Spleen (tissue), 11 donors: ENCODE results near the gene LCA5. TPM values are rescaled to one million over a fixed set of nuclear protein-coding genes. Genes with fewer than 3 reads are reported as not detected.
"Not testable (repeated sequence)": the region's sequence is repeated elsewhere in the genome, so short reads cannot be mapped to it uniquely, and the experiment has no call there.

ENCODE experiments used
- DNase-seq: peaks from one replicate; pipeline ENCODE4 v3.0.0-alpha.2; 2020
- H3K27ac ChIP-seq, 8 donors: fragments of 200-600 bp; sonication (generic) in 7 of 8; 1 replicate in 4 of 8; 2 replicates in 4 of 8; pipeline versions ENCODE4 v1.5.0 to v1.8.0; 2016 to 2021; ENCODE audit warnings: inconsistent platforms in 4 of 8, mild to moderate bottlenecking in 4 of 8, moderate library complexity in 1 of 8
- H3K27me3 ChIP-seq, 7 donors: fragments of 200-600 bp; sonication (generic) in 6 of 7; replicated peaks in 1 of 7; 1 replicate in 4 of 7; 2 replicates in 3 of 7; pipeline versions ENCODE4 v1.5.0 to v1.8.0; 2016 to 2021; ENCODE audit warnings: inconsistent platforms in 3 of 7, mild to moderate bottlenecking in 1 of 7
- H3K36me3 ChIP-seq, 6 donors: fragments of 200-600 bp; sonication (generic) in 5 of 6; 1 replicate in 4 of 6; 2 replicates in 2 of 6; pipeline versions ENCODE4 v1.5.0 to v1.8.0; 2016 to 2021; ENCODE audit warnings: inconsistent platforms in 2 of 6
- H3K4me1 ChIP-seq, 6 donors: fragments of 200-600 bp; sonication (generic) in 5 of 6; 1 replicate in 3 of 6; 2 replicates in 3 of 6; pipeline versions ENCODE4 v1.5.0 to v1.8.0; 2016 to 2021; ENCODE audit warnings: inconsistent platforms in 3 of 6
- H3K4me3 ChIP-seq, 8 donors: fragments of 200-600 bp; sonication (generic) in 7 of 8; 1 replicate in 4 of 8; 2 replicates in 4 of 8; pipeline versions ENCODE4 v1.5.0 to v1.8.0; 2016 to 2021; ENCODE audit warnings: inconsistent platforms in 4 of 8, mild to moderate bottlenecking in 4 of 8, moderate library complexity in 2 of 8
- H3K9me3 ChIP-seq, 8 donors: fragments of 200-600 bp; sonication (generic) in 7 of 8; 1 replicate in 4 of 8; 2 replicates in 4 of 8; pipeline versions ENCODE4 v1.5.0 to v1.8.0; 2016 to 2021; ENCODE audit warnings: inconsistent platforms in 4 of 8
- CTCF ChIP-seq, 11 experiments: fragments of 200-600 bp in 7 of 11; fragments of 450-650 bp in 4 of 11; sonication (generic) in 4 of 11; IDR thresholded peaks in 8 of 11; conservative IDR thresholded peaks in 3 of 11; 1 replicate in 7 of 11; 2 replicates in 4 of 11; pipeline versions ENCODE4 v1.4.0 to v1.8.0; 2016 to 2021; ENCODE audit warnings: antibody characterized with exemption in 11 of 11, inconsistent platforms in 4 of 11, mild to moderate bottlenecking in 1 of 11
- POLR2A ChIP-seq, 3 donors: fragments of 450-650 bp; IDR thresholded peaks; one replicate each; pipeline ENCODE4 v1.5.1; 2017; ENCODE audit warnings: antibody characterized with exemption in 3 of 3, mild to moderate bottlenecking in 1 of 3
- POLR2AphosphoS5 ChIP-seq, 3 donors: sonication (generic); formaldehyde crosslinking; IDR thresholded peaks; one replicate each; pipeline ENCODE4 v1.5.1; 2017; ENCODE audit warnings: antibody characterized with exemption in 3 of 3
- WGBS, 5 donors: extraction: QIAGEN DNeasy Blood & Tissue Kit in 3 of 5; methylation state at CpG; one replicate each; pipeline versions ENCODE4 v1.1.5 to v1.1.7; 2013 to 2018; 5-methylcytosine and 5-hydroxymethylcytosine counted together
- intact Hi-C: fragments of 100-400 bp; cut with DNase I; formaldehyde crosslinking; loops from one replicate; pipeline ENCODE4 v1.15.0; 2023; ENCODE audit warnings: low total_unique reads
- polyA plus RNA-seq, 3 donors: library from polyadenylated mRNA; stranded (reverse); fragments of 200-250 nt; gene quantifications; one replicate each; pipeline ENCODE4 v1.2.1, GENCODE V29; 2013
- total RNA-seq, 7 donors: library from RNA; depleted of rRNA in 3 of 7; stranded (reverse); fragments of >200 nt in 3 of 7; fragmentation: NEBNext Ultra II Directional in 4 of 7; extraction: Animal tissue kit (Norgen Biotek cat#: 25700) in 4 of 7; gene quantifications; one replicate each; pipeline versions ENCODE4 v1.1.0 to v1.2.1, GENCODE V29; 2016 to 2021
- donor health status: healthy with polysubstance abuse.
- donor health status: DM: no; HTN: no; CAD: no; lungs with moderate emphysema.
- donor health status: DM: no; HTN: no; CAD: no.
- donor health status: Bipolar disorder and iron deficiency.
- donor health status: healthy.
- donor health status: DM: no; HTN: no; CAD: no.
- donor health status: DM: yes; HTN: yes; CAD: no.

Gene LCA5
- total and polyA plus RNA-seq, 10 donors = 0.43 to 3.5 (median 2.1) TPM

GRCh38 chr6:79455446-79455845, 81.8 kb downstream of the LCA5 start:
- no peak for DNase-seq
- Histone ChIP-seq H3K27ac (no peak overlapping the region), H3K27me3 (no peaks in the 10 kb centered on the region), H3K4me1 (no peaks in the 10 kb centered on the region), H3K4me3 (no peak overlapping the region), H3K9me3 (no peaks in the 10 kb centered on the region), H3K36me3 (no peaks in the 10 kb centered on the region)
- no peak for TF ChIP-seq POLR2AphosphoS5 (IDR thresholded peaks at IDR 0.05)
- no peak for TF ChIP-seq CTCF (IDR thresholded peaks at IDR 0.05 in 8 of 11, conservative IDR thresholded peaks at IDR 0.05 in 3 of 11)
- TF ChIP-seq POLR2A (IDR thresholded peaks at IDR 0.05) = no peak
- 65 to 94% (median 83%) methylated on average over 1 of the region's 1 CpG for WGBS, 5 donors
- intact Hi-C loops = no loop called here

- no peak overlapping the region for H3K27ac ChIP-seq
- 47 to 75% (median 59%) methylated on average over 3 of the region's 3 CpGs for WGBS, 5 donors
- H3K9me3 ChIP-seq = no peaks in the 10 kb centered on the region
- no peak for TF ChIP-seq CTCF (IDR thresholded peaks at IDR 0.05 in 8 of 11, conservative IDR thresholded peaks at IDR 0.05 in 3 of 11)
- no peak for TF ChIP-seq POLR2A (IDR thresholded peaks at IDR 0.05)
- TF ChIP-seq POLR2AphosphoS5 (IDR thresholded peaks at IDR 0.05) = no peak
- no peak overlapping the region for H3K4me3 ChIP-seq
- no peaks in the 10 kb centered on the region for H3K36me3 ChIP-seq
- H3K27me3 ChIP-seq = no peaks in the 10 kb centered on the region
- DNase-seq = no peak
- H3K4me1 ChIP-seq = no peaks in the 10 kb centered on the region
- intact Hi-C loops = no loop called here
These were observed 83.6 kb downstream of the LCA5 start for GRCh38 chr6:79453558-79454042.

GRCh38 chr6:79450984-79451383, 86.2 kb downstream of the LCA5 start:
- intact Hi-C loops = no loop called here
- TF ChIP-seq POLR2A (IDR thresholded peaks at IDR 0.05) (no peak), CTCF (IDR thresholded peaks at IDR 0.05 in 8 of 11, conservative IDR thresholded peaks at IDR 0.05 in 3 of 11) (no peak), POLR2AphosphoS5 (IDR thresholded peaks at IDR 0.05) (no peak)

GRCh38 chr6:79446006-79446405, 91.2 kb downstream of the LCA5 start:
- H3K4me3 ChIP-seq = no peak overlapping the region
- no peaks in the 10 kb centered on the region for H3K36me3 ChIP-seq
- peaks cover 0 to 11% (median 5%) of the 10 kb centered on the region in 8 donors for H3K9me3 ChIP-seq
- intact Hi-C loops = no loop called here
- no peak overlapping the region for H3K27ac ChIP-seq
- 83 to 89% (median 87%) methylated on average over 4 of the region's 4 CpGs for WGBS, 5 donors
- no peaks in the 10 kb centered on the region for H3K4me1 ChIP-seq
- DNase-seq = no peak
- H3K27me3 ChIP-seq = no peaks in the 10 kb centered on the region
- TF ChIP-seq CTCF (IDR thresholded peaks at IDR 0.05 in 8 of 11, conservative IDR thresholded peaks at IDR 0.05 in 3 of 11) = no peak
- TF ChIP-seq POLR2A (IDR thresholded peaks at IDR 0.05) = no peak
- TF ChIP-seq POLR2AphosphoS5 (IDR thresholded peaks at IDR 0.05) = no peak

More at GRCh38 chr6:79450984-79451383, 86.2 kb downstream of the LCA5 start:
- H3K36me3 ChIP-seq = no peaks in the 10 kb centered on the region
- H3K27me3 ChIP-seq = no peaks in the 10 kb centered on the region
- DNase-seq = no peak
- no peak overlapping the region for H3K27ac ChIP-seq
- no peak overlapping the region for H3K4me3 ChIP-seq
- H3K4me1 ChIP-seq = no peaks in the 10 kb centered on the region
- no peaks in the 10 kb centered on the region for H3K9me3 ChIP-seq
- 55 to 68% (median 62%) methylated on average over 5 to 7 of the region's 7 CpGs for WGBS, 5 donors

GRCh38 chr6:79443876-79444275, 93.4 kb downstream of the LCA5 start:
- H3K27ac ChIP-seq, H3K4me1 ChIP-seq, intact Hi-C loops, H3K36me3 ChIP-seq, DNase-seq, H3K27me3 ChIP-seq, H3K4me3 ChIP-seq: not testable (repeated sequence)
- H3K9me3 ChIP-seq = peaks cover 0 to 13% (median 5%) of the 10 kb centered on the region in 8 donors
- WGBS, 5 donors = 57 to 85% (median 62%) methylated on average over 3 of the region's 3 CpGs
